EH (cell line): ENCODE data around the gene RBM4B.
"Not testable (repeated sequence)": the region's sequence is repeated elsewhere in the genome, so short reads cannot be mapped to it uniquely, and the experiment has no call there.

ENCODE experiments used
- DNase-seq: peaks from one replicate; pipeline ENCODE4 v3.0.0-alpha.2; 2015; ENCODE audit warnings: low read depth

Gene RBM4B, protein sequence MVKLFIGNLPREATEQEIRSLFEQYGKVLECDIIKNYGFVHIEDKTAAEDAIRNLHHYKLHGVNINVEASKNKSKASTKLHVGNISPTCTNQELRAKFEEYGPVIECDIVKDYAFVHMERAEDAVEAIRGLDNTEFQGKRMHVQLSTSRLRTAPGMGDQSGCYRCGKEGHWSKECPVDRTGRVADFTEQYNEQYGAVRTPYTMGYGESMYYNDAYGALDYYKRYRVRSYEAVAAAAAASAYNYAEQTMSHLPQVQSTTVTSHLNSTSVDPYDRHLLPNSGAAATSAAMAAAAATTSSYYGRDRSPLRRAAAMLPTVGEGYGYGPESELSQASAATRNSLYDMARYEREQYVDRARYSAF

GRCh38 chr11:66677599-66678375 is at the start of gene RBM4B:
RBM4B (minus strand) TSS chr11:66677887; CDS start chr11:66677079, 808 bp downstream.
- DNase-seq: peak; percentile 94

- no peak for DNase-seq
Measured at GRCh38 chr11:66725647-66726046, 48.0 kb upstream of the RBM4B start.

- no peak for DNase-seq
Measured at GRCh38 chr11:66725114-66725513, 47.4 kb upstream of the RBM4B start.

DNA sequence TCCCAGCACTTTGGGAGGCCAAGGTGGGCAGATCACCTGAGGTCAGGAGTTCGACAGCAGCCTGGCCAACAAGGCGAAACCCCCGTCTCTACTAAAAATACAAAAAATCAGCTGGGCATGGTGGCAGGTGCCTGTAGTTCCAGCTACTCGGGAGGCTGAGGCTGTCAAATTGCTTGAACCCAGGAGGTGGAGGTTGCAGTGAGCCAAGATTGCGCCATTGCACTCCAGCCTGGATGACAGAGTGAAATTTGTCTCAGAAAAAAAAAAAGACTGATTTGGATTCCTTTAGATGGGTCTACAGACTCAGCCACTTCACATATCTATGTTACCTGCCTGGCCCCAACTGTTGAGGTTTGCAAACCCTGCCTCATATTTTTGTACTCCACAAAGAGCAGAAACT is 46.5 kb upstream of the RBM4B start:
- not testable (repeated sequence) for DNase-seq

DNA sequence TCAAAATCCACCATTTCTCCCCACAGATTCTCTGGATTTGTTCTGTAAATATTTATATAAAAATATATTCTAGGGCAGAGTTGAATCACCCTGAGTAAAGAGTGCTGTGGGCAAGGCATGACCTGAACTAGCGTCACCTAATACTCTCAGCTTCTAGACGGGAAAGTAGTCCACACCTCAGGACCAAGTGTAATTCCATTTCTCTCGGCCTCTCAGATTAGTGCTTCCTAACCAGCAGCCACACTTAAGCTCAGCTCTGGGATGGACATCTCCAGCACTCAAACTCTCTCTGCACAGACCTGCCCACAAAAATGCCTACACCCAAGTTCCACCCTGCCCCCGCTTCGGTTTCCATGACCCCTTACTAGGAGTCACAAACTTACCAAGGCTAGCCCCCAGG is 46.0 kb upstream of the RBM4B start:
- no peak for DNase-seq

GRCh38 chr11:66722745-66723651 is 45.3 kb upstream of the RBM4B start:
- DNase-seq: no peak

GRCh38 chr11:66721939-66722338 is 44.3 kb upstream of the RBM4B start:
- DNase-seq: no peak

- no peak for DNase-seq
Measured at GRCh38 chr11:66720899-66721470, 43.3 kb upstream of the RBM4B start.

- DNase-seq: peak; percentile 54
Measured at GRCh38 chr11:66720223-66720898, 42.7 kb upstream of the RBM4B start.

GRCh38 chr11:66719111-66719872 is 41.6 kb upstream of the RBM4B start:
- no peak for DNase-seq

DNA sequence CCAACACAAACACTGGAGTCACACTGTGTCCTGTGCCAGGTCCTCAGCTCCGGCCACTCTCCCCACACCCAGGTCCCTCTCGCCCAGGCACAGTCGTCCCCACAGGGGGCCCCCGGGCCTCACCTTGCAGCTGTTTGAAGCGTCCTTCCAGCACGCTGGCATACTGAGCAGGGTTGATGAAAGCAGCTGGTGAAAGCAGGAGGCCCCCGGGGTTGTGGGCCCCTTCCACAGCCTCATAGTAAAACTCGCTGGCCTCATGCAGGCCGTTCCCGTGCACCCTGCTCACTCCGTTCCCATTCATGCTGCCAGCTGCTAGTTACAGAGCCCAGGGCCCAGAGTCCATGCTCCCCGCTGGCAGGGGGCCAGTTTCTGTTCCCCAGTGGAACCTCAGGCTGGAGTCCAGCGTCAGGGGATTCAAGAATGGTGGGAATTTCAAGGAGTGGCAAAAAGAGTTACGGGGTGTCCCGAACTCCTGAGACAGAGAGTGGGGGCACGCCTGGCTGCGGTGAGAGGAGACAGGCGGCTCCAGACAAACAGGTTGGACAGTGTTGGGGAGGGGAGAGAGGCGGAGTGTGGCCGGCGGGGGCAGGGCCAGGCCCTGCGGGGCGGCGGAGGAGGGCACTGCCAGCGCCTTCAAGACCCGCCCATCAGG is 40.8 kb upstream of the RBM4B start:
- peak; percentile 15 for DNase-seq

GRCh38 chr11:66717925-66718319 is 40.2 kb upstream of the RBM4B start:
- DNase-seq: no peak

DNA sequence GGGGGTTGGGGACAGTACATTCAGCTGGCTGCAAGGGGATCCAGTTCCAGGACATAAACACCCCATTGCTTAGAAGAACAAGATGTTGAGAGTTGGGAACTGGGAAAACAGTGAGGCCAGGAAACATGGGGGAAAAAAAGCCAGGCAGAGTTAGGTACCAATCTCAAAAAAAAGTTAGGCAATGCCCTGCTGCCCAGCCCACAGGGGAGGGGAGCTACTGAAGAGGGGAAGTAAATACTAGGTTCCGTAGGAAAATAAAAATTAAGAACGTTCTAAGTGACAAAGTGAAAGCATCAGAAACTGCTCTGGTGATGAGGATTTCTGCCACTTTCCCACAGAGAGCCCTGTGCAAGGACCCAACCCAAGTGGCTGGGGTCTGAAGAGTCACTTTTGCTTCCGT is 39.3 kb upstream of the RBM4B start:
- DNase-seq: no peak

DNA sequence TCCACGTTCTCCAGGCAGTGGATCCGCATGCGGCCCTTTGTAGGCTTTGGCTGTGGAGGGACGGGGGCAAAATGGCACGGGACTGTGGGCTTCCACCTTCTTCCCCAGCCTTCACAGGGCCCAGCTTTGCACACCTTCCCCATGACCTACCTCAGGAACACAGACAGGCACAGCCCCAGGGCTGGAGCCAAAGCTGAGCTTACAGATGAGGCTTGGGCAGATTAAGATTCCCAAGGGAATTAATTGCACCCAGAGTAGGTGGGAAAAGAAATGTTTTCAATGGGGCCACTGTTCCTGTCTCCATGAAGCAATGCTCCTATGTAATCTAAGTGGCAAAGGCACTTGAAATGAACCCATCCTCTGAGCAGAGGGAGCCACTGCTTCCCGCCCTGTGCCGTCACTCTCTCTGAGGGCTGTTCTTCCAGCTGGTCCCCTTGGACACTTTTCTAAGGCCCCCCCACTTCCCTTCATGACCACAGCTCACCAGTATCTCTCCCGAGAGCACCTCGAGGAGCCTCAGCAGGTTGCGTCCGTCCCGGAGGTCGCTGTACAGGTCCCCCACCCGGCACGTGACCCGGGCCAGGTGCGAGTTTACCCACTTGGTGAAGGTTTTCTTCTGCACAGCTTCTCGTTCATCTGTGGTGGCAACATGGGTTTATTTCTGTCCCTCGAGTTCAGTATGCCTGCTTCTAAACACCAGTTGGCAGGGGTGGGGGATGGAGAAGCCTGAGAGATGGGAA is 37.8 kb upstream of the RBM4B start:
- DNase-seq: no peak

GRCh38 chr11:66713746-66714480 is 36.2 kb upstream of the RBM4B start:
- DNase-seq: no peak

DNA sequence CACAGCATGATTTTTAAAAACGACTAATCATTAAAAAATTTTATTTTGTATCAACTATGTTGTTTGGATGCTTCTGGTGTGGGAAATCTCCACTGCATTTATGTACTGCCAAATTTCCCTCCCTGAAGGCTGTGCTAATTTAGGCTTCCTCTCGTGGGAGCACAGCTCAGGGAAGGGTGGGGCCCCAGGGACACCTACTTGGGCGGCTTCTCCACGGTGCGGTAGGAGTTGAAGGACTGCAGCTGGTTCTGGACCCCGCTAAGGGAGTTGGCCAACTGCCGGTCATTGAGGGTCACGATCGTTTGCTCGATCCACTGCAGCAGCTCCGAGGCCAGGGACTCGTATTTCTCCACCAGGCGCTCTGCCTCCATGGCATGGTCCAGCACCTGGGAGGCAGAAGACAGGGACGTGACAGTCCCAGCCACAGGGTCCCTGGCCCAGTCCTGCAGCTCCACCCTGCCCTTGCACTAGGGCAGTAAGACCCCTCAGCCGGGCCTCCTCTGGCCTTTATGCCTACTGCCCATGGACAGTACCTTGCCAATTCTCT is 32.8 kb upstream of the RBM4B start:
- DNase-seq: no peak

DNA sequence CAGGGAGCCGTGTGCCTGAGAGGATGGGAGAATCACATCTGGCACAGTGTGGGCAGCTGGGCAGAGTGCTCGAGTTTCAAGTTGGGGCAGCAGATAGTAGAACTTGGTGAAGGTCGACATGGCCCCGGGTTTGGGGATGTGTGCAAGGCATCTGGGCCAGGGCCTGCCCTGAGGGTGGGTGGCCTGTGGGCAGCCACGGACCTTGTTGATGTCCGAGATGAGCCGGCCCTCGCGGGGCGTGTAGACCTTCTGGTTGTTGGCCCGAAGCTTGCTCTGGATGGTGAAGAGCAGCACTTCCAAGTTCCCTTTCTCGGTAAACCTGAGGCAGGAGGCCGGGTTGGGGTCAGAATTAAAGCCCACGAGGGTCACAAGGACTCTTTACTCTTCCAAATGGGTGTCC is 31.0 kb upstream of the RBM4B start:
- no peak for DNase-seq

DNA sequence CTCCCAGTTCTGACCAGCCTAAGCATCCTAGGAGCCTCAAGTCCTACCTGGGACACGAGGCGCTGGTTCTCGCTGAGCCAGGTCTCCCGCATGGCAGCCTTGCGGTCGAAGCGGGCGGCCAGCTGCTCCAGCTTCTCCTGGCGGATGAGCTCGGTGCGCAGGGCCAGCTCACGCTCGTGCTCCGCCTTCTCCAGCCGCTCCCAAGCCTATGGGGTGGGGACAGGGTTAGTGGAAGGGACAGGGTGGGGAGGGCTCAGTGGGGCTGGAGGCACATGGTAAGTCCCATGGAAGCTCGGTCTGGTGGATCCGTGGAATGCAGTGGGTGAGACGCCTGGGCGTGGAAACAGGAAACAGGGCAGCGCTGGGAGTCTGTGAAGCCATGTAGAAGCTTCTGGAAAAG is 30.4 kb upstream of the RBM4B start:
- DNase-seq: no peak
